PFSK-1 (cell line): ENCODE results near the gene SRPK2.

ENCODE experiments used
- POLR2AphosphoS5 ChIP-seq: IDR thresholded peaks from 2 replicates; pipeline ENCODE4 v1.6.1; 2012; ENCODE audit warnings: low read depth, mild to moderate bottlenecking, control low read depth, low read length, moderate library complexity
- REST ChIP-seq, 2 experiments: IDR thresholded peaks; 2 replicates each; pipeline versions ENCODE4 v1.6.1 to v1.8.0; 2011 to 2012; ENCODE audit warnings: low read depth in 2 of 2, low read length in 2 of 2, control low read depth in 1 of 2, inconsistent platforms in 1 of 2, mild to moderate bottlenecking in 1 of 2, moderate library complexity in 1 of 2; ENCODE audit not compliant: insufficient read depth in 1 of 2
- TAF1 ChIP-seq: IDR thresholded peaks from 2 replicates; pipeline ENCODE4 v1.6.1; 2012; ENCODE audit warnings: low read length, control low read depth, borderline replicate concordance; ENCODE audit not compliant: insufficient read depth

- TF ChIP-seq POLR2AphosphoS5, result no peak
- no peak for TF ChIP-seq TAF1
- TF ChIP-seq REST (IDR thresholded peaks at IDR 0.05; ENCODE audit: insufficient read depth in 1 of 2, low read depth in 2 of 2, low read length in 2 of 2), result no peak
Measured at GRCh38 chr7:105377903-105378302, 10.8 kb downstream of the SRPK2 start.
